ENCODE results near the gene LITAFD.

DNA sequence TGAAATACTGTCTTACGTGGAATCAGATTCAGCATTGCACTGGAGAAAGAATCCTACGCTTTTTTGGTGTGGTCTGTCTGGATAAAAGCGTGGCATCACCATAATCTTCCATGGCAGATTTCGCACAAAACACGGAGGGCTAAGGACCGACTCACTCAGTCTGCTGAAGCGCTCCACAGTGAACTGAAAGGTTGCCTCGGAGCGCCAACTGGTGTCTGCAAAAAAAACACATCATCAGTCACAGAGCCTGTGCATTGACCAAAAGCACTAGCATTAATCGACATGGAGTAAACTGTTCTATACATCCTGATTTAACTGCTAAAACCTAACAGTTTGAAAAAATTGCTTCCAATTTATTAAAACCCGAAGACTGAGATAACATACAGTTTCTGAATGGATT is 41.0 kb downstream of the LITAFD start:
- TF ChIP-seq TCF4 (CRISPR knock-in tag; IDR thresholded peaks at IDR 0.05; ENCODE audit: borderline replicate concordance), result no peak
- no peak for TF ChIP-seq ZFP3 (CRISPR knock-in tag; IDR thresholded peaks at IDR 0.05)
- TF ChIP-seq GLIS3 (CRISPR knock-in tag; IDR thresholded peaks at IDR 0.05), result no peak
- TF ChIP-seq, protein P1, sequence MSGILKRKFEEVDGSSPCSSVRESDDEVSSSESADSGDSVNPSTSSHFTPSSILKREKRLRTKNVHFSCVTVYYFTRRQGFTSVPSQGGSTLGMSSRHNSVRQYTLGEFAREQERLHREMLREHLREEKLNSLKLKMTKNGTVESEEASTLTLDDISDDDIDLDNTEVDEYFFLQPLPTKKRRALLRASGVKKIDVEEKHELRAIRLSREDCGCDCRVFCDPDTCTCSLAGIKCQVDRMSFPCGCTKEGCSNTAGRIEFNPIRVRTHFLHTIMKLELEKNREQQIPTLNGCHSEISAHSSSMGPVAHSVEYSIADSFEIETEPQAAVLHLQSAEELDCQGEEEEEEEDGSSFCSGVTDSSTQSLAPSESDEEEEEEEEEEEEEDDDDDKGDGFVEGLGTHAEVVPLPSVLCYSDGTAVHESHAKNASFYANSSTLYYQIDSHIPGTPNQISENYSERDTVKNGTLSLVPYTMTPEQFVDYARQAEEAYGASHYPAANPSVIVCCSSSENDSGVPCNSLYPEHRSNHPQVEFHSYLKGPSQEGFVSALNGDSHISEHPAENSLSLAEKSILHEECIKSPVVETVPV (CRISPR knock-in tag; IDR thresholded peaks at IDR 0.05), result no peak
- TF ChIP-seq ARNTL (CRISPR knock-in tag; IDR thresholded peaks at IDR 0.05; ENCODE audit: borderline replicate concordance, low read depth), result no peak
- TF ChIP-seq, protein P2, sequence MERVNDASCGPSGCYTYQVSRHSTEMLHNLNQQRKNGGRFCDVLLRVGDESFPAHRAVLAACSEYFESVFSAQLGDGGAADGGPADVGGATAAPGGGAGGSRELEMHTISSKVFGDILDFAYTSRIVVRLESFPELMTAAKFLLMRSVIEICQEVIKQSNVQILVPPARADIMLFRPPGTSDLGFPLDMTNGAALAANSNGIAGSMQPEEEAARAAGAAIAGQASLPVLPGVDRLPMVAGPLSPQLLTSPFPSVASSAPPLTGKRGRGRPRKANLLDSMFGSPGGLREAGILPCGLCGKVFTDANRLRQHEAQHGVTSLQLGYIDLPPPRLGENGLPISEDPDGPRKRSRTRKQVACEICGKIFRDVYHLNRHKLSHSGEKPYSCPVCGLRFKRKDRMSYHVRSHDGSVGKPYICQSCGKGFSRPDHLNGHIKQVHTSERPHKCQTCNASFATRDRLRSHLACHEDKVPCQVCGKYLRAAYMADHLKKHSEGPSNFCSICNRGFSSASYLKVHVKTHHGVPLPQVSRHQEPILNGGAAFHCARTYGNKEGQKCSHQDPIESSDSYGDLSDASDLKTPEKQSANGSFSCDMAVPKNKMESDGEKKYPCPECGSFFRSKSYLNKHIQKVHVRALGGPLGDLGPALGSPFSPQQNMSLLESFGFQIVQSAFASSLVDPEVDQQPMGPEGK (CRISPR knock-in tag; IDR thresholded peaks at IDR 0.05; ENCODE audit: borderline replicate concordance), result no peak
- TF ChIP-seq, protein P3, sequence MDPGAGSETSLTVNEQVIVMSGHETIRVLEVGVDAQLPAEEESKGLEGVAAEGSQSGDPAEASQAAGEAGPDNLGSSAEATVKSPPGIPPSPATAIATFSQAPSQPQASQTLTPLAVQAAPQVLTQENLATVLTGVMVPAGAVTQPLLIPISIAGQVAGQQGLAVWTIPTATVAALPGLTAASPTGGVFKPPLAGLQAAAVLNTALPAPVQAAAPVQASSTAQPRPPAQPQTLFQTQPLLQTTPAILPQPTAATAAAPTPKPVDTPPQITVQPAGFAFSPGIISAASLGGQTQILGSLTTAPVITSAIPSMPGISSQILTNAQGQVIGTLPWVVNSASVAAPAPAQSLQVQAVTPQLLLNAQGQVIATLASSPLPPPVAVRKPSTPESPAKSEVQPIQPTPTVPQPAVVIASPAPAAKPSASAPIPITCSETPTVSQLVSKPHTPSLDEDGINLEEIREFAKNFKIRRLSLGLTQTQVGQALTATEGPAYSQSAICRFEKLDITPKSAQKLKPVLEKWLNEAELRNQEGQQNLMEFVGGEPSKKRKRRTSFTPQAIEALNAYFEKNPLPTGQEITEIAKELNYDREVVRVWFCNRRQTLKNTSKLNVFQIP (CRISPR knock-in tag; IDR thresholded peaks at IDR 0.05; ENCODE audit: borderline replicate concordance, low read depth), result no peak
- TF ChIP-seq ISL1 (CRISPR knock-in tag; IDR thresholded peaks at IDR 0.05), result no peak
- TF ChIP-seq ZNF70 (CRISPR knock-in tag; IDR thresholded peaks at IDR 0.05), result no peak
- TF ChIP-seq TOX (CRISPR knock-in tag; IDR thresholded peaks at IDR 0.05; ENCODE audit: borderline replicate concordance), result no peak
